OCI-LY7 (cell line): Measurements from ENCODE around the gene FBXL16.

Experiments used
- CTCF ChIP-seq: fragments of 200-600 bp; sonication (generic); conservative IDR thresholded peaks from 2 replicates; pipeline ENCODE4 v1.5.1; 2014; ENCODE audit warnings: mild to moderate bottlenecking, antibody characterized with exemption, low read length, moderate library complexity, mixed read lengths
- EZH2phosphoT487 ChIP-seq: fragments of 200-600 bp; sonication (generic); IDR thresholded peaks from 2 replicates; pipeline ENCODE4 v1.6.1; 2018; ENCODE audit warnings: low read depth, borderline replicate concordance, mild to moderate bottlenecking, mixed run types, antibody characterized with exemption, low read length, moderate library complexity, mixed read lengths

GRCh38 chr16:668519-669171 is 37.0 kb downstream of the FBXL16 start:
- no peak for TF ChIP-seq CTCF
- no peak for TF ChIP-seq EZH2phosphoT487
